B cell (primary cell): ENCODE results near the gene SLC4A3. TPM values are rescaled to one million over a fixed set of nuclear protein-coding genes. Genes with fewer than 3 reads are reported as not detected.

Source experiments
- ATAC-seq: fragments of 200-7000 bp; cut with Tn5 transposase; one replicate; pipeline ENCODE4 v1.10.0; 2021; ENCODE audit warnings: low read depth, mild to moderate bottlenecking, moderate number of reproducible peaks, moderate library complexity
- CTCF ChIA-PET: fragments of 350-600 bp; sonication (Branson Sonifier 250); formaldehyde crosslinking; loops from one replicate; lab custom pipeline; 2021; ENCODE audit warnings: antibody characterized with exemption, inconsistent platforms; lab: Charles Lee
- POLR2A ChIA-PET: fragments of 350-600 bp; sonication (Branson Sonifier 250); formaldehyde crosslinking; loops from one replicate; lab custom pipeline; 2021; ENCODE audit warnings: antibody characterized with exemption; lab: Charles Lee
- DNase-seq: peaks from one replicate; pipeline ENCODE4 v3.0.0; 2013
- H2AFZ ChIP-seq: 2 replicates; pipeline ENCODE4 v1.6.1; 2012; ENCODE audit warnings: mild to moderate bottlenecking, low read depth, low read length; ENCODE audit not compliant: insufficient read depth, poor library complexity, severe bottlenecking
- H3K27ac ChIP-seq, 2 donors: 1 replicate in 1 of 2; 2 replicates in 1 of 2; pipeline ENCODE4 v1.5.1; 2012 to 2013; ENCODE audit warnings: low read length in 2 of 2, mild to moderate bottlenecking in 2 of 2, moderate library complexity in 1 of 2
- H3K27me3 ChIP-seq, 4 experiments: fragments of 200-600 bp in 1 of 4; sonication (generic) in 1 of 4; replicated peaks in 1 of 4; 1 replicate in 2 of 4; 2 replicates in 2 of 4; pipeline versions ENCODE4 v1.6.1 to v1.7.0; 2013 to 2016; ENCODE audit warnings: low read length in 3 of 4, mild to moderate bottlenecking in 2 of 4, mixed read lengths in 1 of 4, moderate library complexity in 1 of 4; ENCODE audit not compliant: insufficient read depth in 4 of 4, control insufficient read depth in 3 of 4; ENCODE audit errors: control extremely low read depth in 1 of 4
- H3K36me3 ChIP-seq, 2 experiments: replicated peaks in 1 of 2; 1 replicate in 1 of 2; 2 replicates in 1 of 2; pipeline versions ENCODE4 v1.6.1 to v1.7.1; 2013; ENCODE audit warnings: low read length in 1 of 2; ENCODE audit not compliant: insufficient read depth in 2 of 2, control insufficient read depth in 1 of 2; ENCODE audit errors: control extremely low read depth in 1 of 2, extremely low read depth in 1 of 2
- H3K4me1 ChIP-seq, 2 donors: fragments of 200-600 bp in 1 of 2; sonication (generic) in 1 of 2; 1 replicate in 1 of 2; 2 replicates in 1 of 2; pipeline versions ENCODE4 v1.5.1 to v1.6.1; 2013 to 2017; ENCODE audit warnings: low read length in 2 of 2; ENCODE audit not compliant: control insufficient read depth in 2 of 2, insufficient read depth in 2 of 2
- H3K4me2 ChIP-seq: replicated peaks from 2 replicates; pipeline ENCODE3; 2012; ENCODE audit warnings: mild to moderate bottlenecking, low read depth, low read length; ENCODE audit not compliant: poor library complexity, severe bottlenecking
- H3K4me3 ChIP-seq, 5 experiments: fragments of 200-600 bp in 1 of 5; sonication (generic) in 1 of 5; 1 replicate in 3 of 5; 2 replicates in 2 of 5; pipeline versions ENCODE4 v1.5.1 to v1.7.0; 2011 to 2016; ENCODE audit warnings: low read length in 4 of 5, mild to moderate bottlenecking in 4 of 5, low read depth in 2 of 5, control low read depth in 1 of 5, moderate library complexity in 1 of 5; ENCODE audit not compliant: insufficient read depth in 1 of 5; ENCODE audit errors: control extremely low read depth in 1 of 5, extremely low read depth in 1 of 5
- H3K79me2 ChIP-seq: fragments of 200-600 bp; sonication (generic); one replicate; pipeline ENCODE4 v1.6.0; 2016; ENCODE audit warnings: low read length; ENCODE audit not compliant: control insufficient read depth, insufficient read depth
- H3K9ac ChIP-seq: fragments of 200-600 bp; sonication (generic); 2 replicates; pipeline ENCODE4 v1.6.1; 2017; ENCODE audit warnings: mild to moderate bottlenecking, low read length, moderate library complexity
- H3K9me3 ChIP-seq, 3 donors: one replicate each; pipeline versions ENCODE4 v1.6.1 to v1.7.1; 2013; ENCODE audit warnings: low read length in 2 of 3; ENCODE audit not compliant: control insufficient read depth in 2 of 3, insufficient read depth in 1 of 3; ENCODE audit errors: control extremely low read depth in 1 of 3
- H4K20me1 ChIP-seq: 2 replicates; pipeline ENCODE4 v1.6.0; 2012; ENCODE audit warnings: mild to moderate bottlenecking, low read length; ENCODE audit not compliant: insufficient read depth, control insufficient read depth, poor library complexity, severe bottlenecking
- H3K27ac Mint-ChIP-seq: one replicate; pipeline ENCODE4 v1.8.0; 2021; ENCODE audit warnings: mixed read lengths
- H3K27me3 Mint-ChIP-seq: one replicate; pipeline ENCODE4 v1.8.0; 2021; ENCODE audit warnings: mixed read lengths
- H3K4me1 Mint-ChIP-seq: one replicate; pipeline ENCODE4 v1.8.0; 2021; ENCODE audit warnings: mixed read lengths
- H3K4me3 Mint-ChIP-seq: one replicate; pipeline ENCODE4 v1.8.0; 2021; ENCODE audit warnings: mixed read lengths
- H3K9me3 Mint-ChIP-seq: one replicate; pipeline ENCODE4 v1.8.0; 2022; ENCODE audit warnings: mixed read lengths; ENCODE audit not compliant: insufficient read depth
- EZH2 ChIP-seq: IDR thresholded peaks from 2 replicates; pipeline ENCODE4 v1.6.1; 2012; ENCODE audit warnings: borderline replicate concordance, low read depth, mild to moderate bottlenecking, moderate library complexity, low read length; ENCODE audit not compliant: insufficient read depth, poor library complexity, severe bottlenecking
- WGBS: methylation state at CpG from one replicate; pipeline ENCODE4 v1.1.5; 2013; ENCODE audit warnings: missing lambda C conversion rate; ENCODE audit not compliant: insufficient coverage; 5-methylcytosine and 5-hydroxymethylcytosine counted together
- intact Hi-C: fragments of 100-400 bp; cut with micrococcal nuclease; formaldehyde crosslinking; loops from one replicate; pipeline ENCODE4 v1.10.0; 2022
- polyA plus RNA-seq: library from polyadenylated mRNA; depleted of rRNA; stranded (reverse); fragments of >200 nt; gene quantifications from 2 replicates; pipeline ENCODE4 v1.2.3, GENCODE V29; 2012
- total RNA-seq, 2 donors: library from RNA; stranded (reverse); fragments of 120-200 nt in 1 of 2; gene quantifications; 1 replicate in 1 of 2; 2 replicates in 1 of 2; pipeline versions ENCODE4 v1.2.3 to v1.2.4, GENCODE V29; 2013 to 2022
- TF ChIP-seq, protein P1 (sequence below): fragments of 200-600 bp; IDR thresholded peaks from one replicate; pipeline ENCODE4 v1.8.0; 2022; ENCODE audit warnings: antibody characterized with exemption, mild to moderate bottlenecking

The SLC4A3 gene
- total and polyA plus RNA-seq, 2 donors (not counting 1 experiment from before 2014, with no cell fraction given) = 0.16 TPM; not detected in 1

DNA sequence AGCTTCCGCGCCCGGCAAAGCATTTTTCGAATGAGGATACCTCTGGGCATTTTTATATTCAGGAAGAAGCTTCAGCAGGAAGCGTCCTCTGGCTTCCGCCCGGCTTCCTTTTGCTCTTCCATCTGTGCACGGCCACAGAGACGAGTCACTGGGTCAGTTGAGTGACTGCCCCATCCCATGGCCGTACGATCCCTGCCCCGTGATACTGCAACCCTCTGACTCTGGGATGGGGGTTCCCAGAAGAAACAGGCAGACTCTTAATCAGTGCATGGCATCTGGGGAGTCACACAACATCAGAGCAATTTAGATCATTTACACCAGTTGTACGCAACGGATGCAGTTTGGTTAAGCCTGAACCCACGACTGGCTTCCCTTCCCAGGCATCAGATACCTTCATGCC lies 40.9 kb downstream of the SLC4A3 start:
- no peak overlapping the region for H3K9ac ChIP-seq
- H2AFZ ChIP-seq = no peak overlapping the region
- no peak for DNase-seq
- H3K4me1 ChIP-seq = no peaks in the 10 kb centered on the region
- peaks cover 0 to 3% (median 0%) of the 10 kb centered on the region in 4 experiments for H3K27me3 ChIP-seq
- POLR2A ChIA-PET = no interaction called here
- H3K79me2 ChIP-seq = no peaks in the 10 kb centered on the region
- H3K4me2 ChIP-seq = no peak overlapping the region
- H4K20me1 ChIP-seq = no peaks in the 10 kb centered on the region
- no peaks in the 10 kb centered on the region for H3K36me3 ChIP-seq
- H3K4me1 Mint-ChIP-seq = no peaks in the 10 kb centered on the region
- H3K4me3 ChIP-seq = no peak overlapping the region
- H3K27ac Mint-ChIP-seq = no peak overlapping the region
- no peak overlapping the region for H3K4me3 Mint-ChIP-seq
- no peak for TF ChIP-seq EZH2
- TF ChIP-seq, protein P1, sequence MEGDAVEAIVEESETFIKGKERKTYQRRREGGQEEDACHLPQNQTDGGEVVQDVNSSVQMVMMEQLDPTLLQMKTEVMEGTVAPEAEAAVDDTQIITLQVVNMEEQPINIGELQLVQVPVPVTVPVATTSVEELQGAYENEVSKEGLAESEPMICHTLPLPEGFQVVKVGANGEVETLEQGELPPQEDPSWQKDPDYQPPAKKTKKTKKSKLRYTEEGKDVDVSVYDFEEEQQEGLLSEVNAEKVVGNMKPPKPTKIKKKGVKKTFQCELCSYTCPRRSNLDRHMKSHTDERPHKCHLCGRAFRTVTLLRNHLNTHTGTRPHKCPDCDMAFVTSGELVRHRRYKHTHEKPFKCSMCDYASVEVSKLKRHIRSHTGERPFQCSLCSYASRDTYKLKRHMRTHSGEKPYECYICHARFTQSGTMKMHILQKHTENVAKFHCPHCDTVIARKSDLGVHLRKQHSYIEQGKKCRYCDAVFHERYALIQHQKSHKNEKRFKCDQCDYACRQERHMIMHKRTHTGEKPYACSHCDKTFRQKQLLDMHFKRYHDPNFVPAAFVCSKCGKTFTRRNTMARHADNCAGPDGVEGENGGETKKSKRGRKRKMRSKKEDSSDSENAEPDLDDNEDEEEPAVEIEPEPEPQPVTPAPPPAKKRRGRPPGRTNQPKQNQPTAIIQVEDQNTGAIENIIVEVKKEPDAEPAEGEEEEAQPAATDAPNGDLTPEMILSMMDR = no peak
- H3K9me3 Mint-ChIP-seq = no peaks in the 10 kb centered on the region
- H3K9me3 ChIP-seq = no peaks in the 10 kb centered on the region
- intact Hi-C loops = no loop called here
- CTCF ChIA-PET = interaction anchor here (0.7 kb wide), 1 partner anchor 12 kb away, joined by 3 read pairs; no protein-coding TSS in a partner anchor
- H3K27me3 Mint-ChIP-seq = peaks cover 35% of the 10 kb centered on the region
- 90% methylated on average over 15 of the region's 15 CpGs for whole genome bisulfite sequencing
- H3K27ac ChIP-seq = no peak overlapping the region
- no peak for ATAC-seq

DNA sequence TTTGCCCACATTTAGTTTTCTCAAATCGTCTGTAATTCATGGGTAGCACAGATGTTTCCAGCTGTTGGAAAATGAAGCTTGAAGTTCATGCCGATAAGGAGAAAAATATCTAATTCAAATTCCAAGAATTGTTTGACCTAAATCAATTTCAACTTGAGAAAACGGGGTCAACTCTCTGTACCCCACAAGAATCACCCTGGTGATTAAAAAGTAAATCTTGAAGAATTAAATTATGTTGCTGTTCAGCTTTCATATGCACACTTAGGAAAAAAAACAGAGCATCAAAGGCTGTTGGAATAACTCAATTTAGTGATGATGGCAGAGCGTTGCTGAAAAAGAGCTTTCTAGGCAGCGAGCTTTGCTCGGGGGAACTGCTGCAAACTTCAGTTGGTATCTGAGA lies 43.0 kb downstream of the SLC4A3 start:
- no peaks in the 10 kb centered on the region for H3K9me3 Mint-ChIP-seq
- TF ChIP-seq EZH2 = no peak
- TF ChIP-seq, protein P1 = no peak
- Histone ChIP-seq H3K36me3 (no peaks in the 10 kb centered on the region), H3K4me3 (no peak overlapping the region), H4K20me1 (no peaks in the 10 kb centered on the region), H3K79me2 (no peaks in the 10 kb centered on the region), H2AFZ (no peak overlapping the region), H3K27ac (no peak overlapping the region), H3K4me1 (no peaks in the 10 kb centered on the region), H3K4me2 (no peak overlapping the region), H3K27me3 (peaks cover 0 to 10% (median 2%) of the 10 kb centered on the region in 4 experiments), H3K9me3 (no peaks in the 10 kb centered on the region), H3K9ac (no peak overlapping the region)
- POLR2A ChIA-PET = no interaction called here
- DNase-seq (no peak), ATAC-seq (no peak)
- peaks cover 35% of the 10 kb centered on the region for H3K27me3 Mint-ChIP-seq
- intact Hi-C loops = no loop called here
- 100% methylated on average over 1 of the region's 6 CpGs for WGBS
- no peak overlapping the region for H3K27ac Mint-ChIP-seq
- H3K4me1 Mint-ChIP-seq = no peaks in the 10 kb centered on the region
- CTCF ChIA-PET = interaction anchor here (1.7 to 2.7 kb wide), 2 partner anchors 19 to 28 kb away, joined by 3 to 6 read pairs; no protein-coding TSS in a partner anchor
- H3K4me3 Mint-ChIP-seq = no peak overlapping the region
